Measurements from ENCODE around the gene FANCG.

- TF ChIP-seq, protein P1, sequence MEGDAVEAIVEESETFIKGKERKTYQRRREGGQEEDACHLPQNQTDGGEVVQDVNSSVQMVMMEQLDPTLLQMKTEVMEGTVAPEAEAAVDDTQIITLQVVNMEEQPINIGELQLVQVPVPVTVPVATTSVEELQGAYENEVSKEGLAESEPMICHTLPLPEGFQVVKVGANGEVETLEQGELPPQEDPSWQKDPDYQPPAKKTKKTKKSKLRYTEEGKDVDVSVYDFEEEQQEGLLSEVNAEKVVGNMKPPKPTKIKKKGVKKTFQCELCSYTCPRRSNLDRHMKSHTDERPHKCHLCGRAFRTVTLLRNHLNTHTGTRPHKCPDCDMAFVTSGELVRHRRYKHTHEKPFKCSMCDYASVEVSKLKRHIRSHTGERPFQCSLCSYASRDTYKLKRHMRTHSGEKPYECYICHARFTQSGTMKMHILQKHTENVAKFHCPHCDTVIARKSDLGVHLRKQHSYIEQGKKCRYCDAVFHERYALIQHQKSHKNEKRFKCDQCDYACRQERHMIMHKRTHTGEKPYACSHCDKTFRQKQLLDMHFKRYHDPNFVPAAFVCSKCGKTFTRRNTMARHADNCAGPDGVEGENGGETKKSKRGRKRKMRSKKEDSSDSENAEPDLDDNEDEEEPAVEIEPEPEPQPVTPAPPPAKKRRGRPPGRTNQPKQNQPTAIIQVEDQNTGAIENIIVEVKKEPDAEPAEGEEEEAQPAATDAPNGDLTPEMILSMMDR (IDR thresholded peaks at IDR 0.05): no peak
- TF ChIP-seq ZFX (IDR thresholded peaks at IDR 0.05; ENCODE audit: borderline replicate concordance): no peak
Observed at GRCh38 chr9:35108461-35108860, 28.7 kb upstream of the FANCG start.
